ENCODE measurements around the gene KCNC1.

KCNC1 gene

DNA sequence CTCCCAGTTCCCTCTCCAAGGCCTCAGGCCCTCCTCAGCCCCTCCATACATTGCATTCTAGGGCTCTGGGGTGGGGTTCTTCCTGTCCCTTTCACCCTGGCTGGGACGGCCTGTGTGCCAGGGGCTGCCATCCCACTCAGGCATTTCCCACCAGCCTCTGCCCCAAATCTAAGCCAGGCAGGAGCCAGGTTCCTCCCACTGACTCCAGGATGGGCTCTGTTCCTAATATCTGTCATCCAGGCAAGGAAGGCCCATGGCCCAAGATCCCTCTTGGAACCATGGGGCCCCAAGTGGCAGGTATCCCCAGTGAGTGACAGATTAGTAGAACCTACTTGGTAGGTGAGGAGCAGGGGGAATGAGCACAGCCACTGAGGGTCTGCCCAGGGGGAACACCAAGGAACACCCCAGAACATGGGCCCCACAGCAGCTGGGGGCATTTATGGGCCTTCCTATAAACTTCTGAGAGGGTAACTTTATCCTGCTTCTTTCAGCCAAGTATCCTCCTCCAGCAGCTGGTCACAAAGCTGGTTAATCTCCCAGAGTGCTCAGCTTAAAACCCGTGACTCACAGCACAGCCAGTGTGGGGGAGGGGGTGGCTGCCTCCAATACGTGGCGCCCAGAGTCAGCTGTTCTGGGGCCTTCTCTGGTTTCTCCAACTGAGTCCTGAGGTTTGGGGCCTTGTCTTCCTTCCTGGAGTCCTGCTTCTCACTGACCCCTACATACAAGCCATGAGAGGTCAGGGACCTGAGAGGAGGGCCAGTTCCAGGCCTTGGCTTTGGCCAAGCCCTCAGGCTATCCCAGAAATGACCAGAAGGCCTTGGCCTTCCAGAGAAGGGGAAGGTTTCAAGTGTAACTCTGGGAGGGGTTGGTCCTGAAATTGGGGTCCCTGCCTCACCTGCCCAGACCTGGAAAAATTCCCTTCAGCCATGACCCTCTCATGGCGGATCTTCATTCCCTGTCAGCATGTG lies 35.1 kb upstream of the KCNC1 start:
- Mint-ChIP-seq H3K27me3 (peaks cover 47 to 70% of the 10 kb centered on the region in 2 donors), H3K9me3 (peaks cover 2 to 7% of the 10 kb centered on the region in 2 donors), H3K36me3 (ENCODE audit: insufficient read depth) (no peaks in the 10 kb centered on the region), H3K4me3 (no peak overlapping the region), H3K27ac (no peak overlapping the region), H3K4me1 (ENCODE audit: low read depth in 2 of 2) (peaks cover 0 to 2% of the 10 kb centered on the region in 2 donors)
- DNase-seq (no peak), ATAC-seq (replicated peaks) (no peak)

DNA sequence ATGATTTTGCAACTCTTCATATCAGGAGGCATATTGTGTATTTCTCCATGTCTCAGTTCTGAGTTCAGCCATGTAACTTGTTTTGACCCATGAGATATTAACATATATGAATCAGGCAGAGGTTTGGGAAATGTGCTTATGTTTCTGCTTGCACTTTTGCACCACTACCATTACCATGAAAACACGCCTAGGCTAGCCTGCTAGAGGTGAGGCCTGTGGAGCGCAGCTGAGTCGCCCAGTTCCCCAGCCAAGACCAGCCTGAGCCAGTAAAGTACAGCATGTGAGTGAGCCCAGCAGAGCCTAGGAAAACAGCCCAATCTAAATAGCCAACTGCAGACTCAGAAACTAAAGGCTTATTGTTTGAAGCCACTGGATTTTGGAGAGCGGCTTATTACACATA lies 33.6 kb upstream of the KCNC1 start:
- H3K27ac Mint-ChIP-seq: no peak overlapping the region
- DNase-seq (no peak), ATAC-seq (replicated peaks) (no peak)
- peaks cover 46 to 71% of the 10 kb centered on the region in 2 donors for H3K27me3 Mint-ChIP-seq
- H3K4me1 Mint-ChIP-seq (ENCODE audit: low read depth in 2 of 2): no peaks in the 10 kb centered on the region
- peaks cover 2 to 7% of the 10 kb centered on the region in 2 donors for H3K9me3 Mint-ChIP-seq
- H3K4me3 Mint-ChIP-seq: no peak overlapping the region
- H3K36me3 Mint-ChIP-seq (ENCODE audit: insufficient read depth): no peaks in the 10 kb centered on the region

DNA sequence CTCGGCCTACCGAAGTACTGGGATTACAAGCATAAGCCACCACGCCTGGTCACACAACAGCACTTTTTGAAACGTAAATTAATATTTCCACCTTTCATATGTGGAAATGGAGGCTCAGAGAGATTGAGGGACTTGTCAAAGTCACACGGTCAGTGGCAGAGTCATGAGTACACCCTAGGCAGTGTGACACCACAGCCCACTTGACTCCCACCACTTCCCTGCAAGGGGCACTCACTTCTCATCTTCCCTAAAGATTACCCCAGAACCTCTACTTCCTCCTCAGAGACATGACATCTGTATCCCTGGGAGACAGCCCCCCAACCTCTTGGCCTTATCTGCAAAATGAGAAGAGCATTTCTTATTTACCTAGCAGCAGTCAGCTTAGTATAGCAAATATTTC lies 31.7 kb upstream of the KCNC1 start:
- ATAC-seq (replicated peaks) (no peak), DNase-seq (no peak)
- Mint-ChIP-seq H3K27me3 (peaks cover 33 to 57% of the 10 kb centered on the region in 2 donors), H3K36me3 (ENCODE audit: insufficient read depth) (no peaks in the 10 kb centered on the region), H3K4me1 (ENCODE audit: low read depth in 2 of 2) (no peaks in the 10 kb centered on the region), H3K27ac (no peak overlapping the region), H3K9me3 (peaks cover 2 to 7% of the 10 kb centered on the region in 2 donors), H3K4me3 (no peak overlapping the region)

DNA sequence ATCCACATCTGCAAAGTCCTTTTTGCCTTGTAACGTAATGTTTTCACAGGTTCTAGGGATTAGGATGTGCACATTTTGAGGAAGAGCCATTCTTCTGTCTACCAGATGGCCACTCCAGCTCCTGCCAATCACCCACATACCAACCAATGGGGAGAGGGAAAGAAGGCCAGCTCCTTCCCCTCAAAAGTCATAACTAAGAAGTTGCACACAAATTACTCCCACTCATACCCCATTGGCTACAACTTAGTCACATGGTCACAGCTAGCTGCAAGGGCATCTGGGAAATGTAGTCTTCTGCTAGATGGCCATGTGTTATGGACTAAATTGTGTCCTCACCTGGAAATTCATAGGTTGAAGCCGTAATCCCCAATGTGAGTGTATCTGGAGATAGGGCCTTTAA lies 30.6 kb upstream of the KCNC1 start:
- Mint-ChIP-seq H3K36me3 (ENCODE audit: insufficient read depth) (no peaks in the 10 kb centered on the region), H3K4me3 (no peak overlapping the region), H3K9me3 (peaks cover 2 to 7% of the 10 kb centered on the region in 2 donors), H3K27ac (no peak overlapping the region), H3K4me1 (ENCODE audit: low read depth in 2 of 2) (no peaks in the 10 kb centered on the region), H3K27me3 (peaks cover 34 to 46% of the 10 kb centered on the region in 2 donors)
- ATAC-seq (replicated peaks): no peak
- DNase-seq: no peak

DNA sequence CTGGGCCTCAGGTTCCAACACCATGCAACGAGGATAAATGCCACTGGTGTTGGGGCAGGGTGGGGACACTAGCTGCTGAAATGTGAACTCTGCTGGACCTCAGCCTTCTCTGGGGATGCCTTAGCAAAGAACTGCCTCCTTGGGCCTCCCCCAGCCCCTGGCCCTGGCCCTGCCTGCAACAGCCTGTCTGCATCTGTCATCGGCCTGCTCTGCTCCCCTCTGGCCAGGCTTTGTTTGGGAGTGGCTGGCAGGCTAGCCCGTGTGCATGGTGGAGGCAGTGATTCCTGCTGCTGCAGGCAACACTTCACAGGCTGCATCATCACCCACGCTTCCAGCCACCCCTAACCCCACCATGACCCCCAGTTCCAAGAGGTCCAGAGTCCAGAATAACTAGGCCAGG lies 26.8 kb upstream of the KCNC1 start:
- H3K27ac Mint-ChIP-seq: no peak overlapping the region
- DNase-seq (no peak), ATAC-seq (replicated peaks) (no peak)
- H3K4me1 Mint-ChIP-seq (ENCODE audit: low read depth in 2 of 2): no peaks in the 10 kb centered on the region
- no peak overlapping the region for H3K4me3 Mint-ChIP-seq
- peaks cover 2 to 7% of the 10 kb centered on the region in 2 donors for H3K9me3 Mint-ChIP-seq
- peaks cover 26 to 36% of the 10 kb centered on the region in 2 donors for H3K27me3 Mint-ChIP-seq
- H3K36me3 Mint-ChIP-seq (ENCODE audit: insufficient read depth): no peaks in the 10 kb centered on the region

DNA sequence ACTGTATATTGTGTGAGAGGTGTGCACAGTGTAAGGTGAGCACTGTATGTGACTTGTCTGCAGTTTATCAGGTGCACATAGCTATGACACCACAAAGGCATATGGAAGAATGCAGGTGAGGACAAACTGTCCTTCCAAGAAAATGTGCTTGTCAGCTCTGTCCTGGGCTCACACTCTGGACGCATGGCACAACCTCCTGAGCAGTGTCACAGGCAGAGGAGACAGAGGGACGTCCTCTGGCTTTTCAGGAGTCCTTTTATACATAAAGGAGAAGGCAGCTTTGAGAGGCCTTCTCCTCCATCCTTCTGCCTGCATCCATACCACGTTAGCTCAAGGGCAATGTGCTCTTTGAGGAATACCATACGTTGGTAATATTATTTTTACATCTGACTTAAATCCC lies 22.7 kb upstream of the KCNC1 start:
- Mint-ChIP-seq H3K27me3 (peaks cover 8 to 17% of the 10 kb centered on the region in 2 donors), H3K36me3 (ENCODE audit: insufficient read depth) (no peaks in the 10 kb centered on the region), H3K4me1 (ENCODE audit: low read depth in 2 of 2) (no peaks in the 10 kb centered on the region), H3K4me3 (no peak overlapping the region), H3K9me3 (no peaks in the 10 kb centered on the region), H3K27ac (no peak overlapping the region)
- no peak for DNase-seq
- ATAC-seq (replicated peaks): no peak

DNA sequence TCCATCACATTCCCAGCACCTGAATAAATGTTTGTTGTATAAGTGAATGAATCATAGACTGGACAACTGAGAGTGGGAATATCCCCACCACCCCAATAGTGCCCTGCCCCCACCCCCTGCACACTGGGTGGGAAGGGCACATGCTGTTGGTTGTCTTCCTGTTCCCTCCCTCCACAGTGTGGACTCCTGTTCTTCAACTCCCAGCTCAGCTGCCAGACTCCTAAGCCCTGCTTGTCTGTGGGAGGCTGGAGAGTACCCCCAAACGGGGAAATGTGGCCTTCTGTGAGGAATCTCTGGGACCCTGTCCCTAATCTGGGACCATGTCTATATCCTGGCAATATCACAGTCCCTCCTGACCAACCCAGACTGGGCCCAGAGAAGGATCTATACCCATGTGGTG lies 20.7 kb upstream of the KCNC1 start:
- Mint-ChIP-seq H3K4me3 (no peak overlapping the region), H3K9me3 (no peaks in the 10 kb centered on the region), H3K27me3 (peaks cover 8 to 17% of the 10 kb centered on the region in 2 donors), H3K36me3 (ENCODE audit: insufficient read depth) (no peaks in the 10 kb centered on the region), H3K4me1 (ENCODE audit: low read depth in 2 of 2) (no peaks in the 10 kb centered on the region), H3K27ac (no peak overlapping the region)
- ATAC-seq (replicated peaks) (no peak), DNase-seq (no peak)

DNA sequence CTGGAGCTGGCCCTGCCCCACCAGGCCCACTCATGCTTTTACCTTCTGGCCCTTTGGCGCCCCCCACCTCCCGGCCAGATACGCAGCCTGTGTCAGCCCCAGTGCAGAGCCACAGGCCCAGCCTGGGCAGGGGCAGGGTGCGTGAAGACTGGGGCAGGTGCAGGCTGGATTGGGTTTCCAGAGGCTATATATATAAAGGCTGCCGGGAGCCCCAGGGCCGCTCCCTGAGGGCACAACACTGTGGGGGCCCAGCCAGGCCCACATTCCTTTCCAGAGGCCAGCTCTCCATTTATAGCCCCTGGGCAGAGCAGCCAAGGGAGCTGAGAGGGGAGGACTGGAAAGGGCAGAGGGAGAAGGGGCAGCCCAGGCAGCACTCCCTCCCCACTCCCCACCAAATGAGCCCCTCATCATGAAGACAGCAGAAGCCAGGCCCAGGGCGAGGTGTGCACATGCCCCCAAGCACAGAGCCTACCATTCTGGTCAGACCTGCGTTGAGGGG lies 20.2 kb upstream of the KCNC1 start:
- Mint-ChIP-seq H3K4me1 (ENCODE audit: low read depth in 2 of 2) (no peaks in the 10 kb centered on the region), H3K27ac (no peak overlapping the region), H3K9me3 (no peaks in the 10 kb centered on the region), H3K27me3 (peaks cover 8 to 11% of the 10 kb centered on the region in 2 donors), H3K36me3 (ENCODE audit: insufficient read depth) (no peaks in the 10 kb centered on the region), H3K4me3 (no peak overlapping the region)
- DNase-seq: no peak
- no peak for ATAC-seq (replicated peaks)

DNA sequence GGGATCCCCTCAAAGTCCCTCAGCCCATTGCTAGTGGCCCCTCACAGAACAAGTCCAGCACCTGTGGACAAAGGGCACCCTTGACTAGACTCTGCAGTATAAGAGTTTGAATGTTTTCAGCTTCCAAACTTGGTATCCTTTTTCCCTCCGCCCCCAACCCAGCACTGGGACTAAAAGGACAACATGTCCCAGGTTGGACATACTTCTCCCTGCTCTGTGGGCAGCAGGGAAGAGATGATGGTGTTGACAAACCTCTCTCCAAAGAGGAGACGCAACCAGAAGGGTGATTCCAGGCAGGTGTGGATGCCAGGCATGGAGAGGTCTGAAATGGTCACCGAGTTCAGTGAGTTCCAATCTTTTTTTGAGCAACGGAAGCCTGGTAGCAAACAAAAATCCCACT lies 19.7 kb upstream of the KCNC1 start:
- no peak overlapping the region for H3K4me3 Mint-ChIP-seq
- peaks cover 8% of the 10 kb centered on the region in 2 donors for H3K27me3 Mint-ChIP-seq
- no peaks in the 10 kb centered on the region for H3K9me3 Mint-ChIP-seq
- H3K36me3 Mint-ChIP-seq (ENCODE audit: insufficient read depth): no peaks in the 10 kb centered on the region
- no peaks in the 10 kb centered on the region for H3K4me1 Mint-ChIP-seq (ENCODE audit: low read depth in 2 of 2)
- H3K27ac Mint-ChIP-seq: no peak overlapping the region
- DNase-seq (no peak), ATAC-seq (replicated peaks) (no peak)

DNA sequence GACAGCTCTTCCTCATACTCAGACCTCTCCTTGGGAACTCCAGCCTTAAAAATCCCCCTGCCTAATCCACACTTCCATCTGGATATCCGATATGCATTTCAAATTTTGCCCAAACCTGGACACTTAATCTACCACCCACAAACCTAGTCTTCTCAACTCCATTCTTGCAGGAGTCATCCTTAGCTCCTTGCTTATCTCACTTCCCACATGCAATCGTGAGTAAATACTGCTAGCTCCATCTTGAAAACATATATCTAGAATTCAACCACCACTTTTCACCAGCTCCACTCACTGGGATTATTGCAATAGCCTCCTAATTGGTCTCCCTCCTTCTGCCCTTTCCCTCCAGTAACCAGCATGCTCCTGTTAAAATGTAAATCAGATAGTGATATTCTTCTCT lies 17.8 kb upstream of the KCNC1 start:
- Mint-ChIP-seq H3K27me3 (peaks cover 8 to 10% of the 10 kb centered on the region in 2 donors), H3K9me3 (no peaks in the 10 kb centered on the region), H3K27ac (no peak overlapping the region), H3K4me3 (no peak overlapping the region), H3K36me3 (ENCODE audit: insufficient read depth) (no peaks in the 10 kb centered on the region), H3K4me1 (ENCODE audit: low read depth in 2 of 2) (no peaks in the 10 kb centered on the region)
- ATAC-seq (replicated peaks) (no peak), DNase-seq (no peak)

DNA sequence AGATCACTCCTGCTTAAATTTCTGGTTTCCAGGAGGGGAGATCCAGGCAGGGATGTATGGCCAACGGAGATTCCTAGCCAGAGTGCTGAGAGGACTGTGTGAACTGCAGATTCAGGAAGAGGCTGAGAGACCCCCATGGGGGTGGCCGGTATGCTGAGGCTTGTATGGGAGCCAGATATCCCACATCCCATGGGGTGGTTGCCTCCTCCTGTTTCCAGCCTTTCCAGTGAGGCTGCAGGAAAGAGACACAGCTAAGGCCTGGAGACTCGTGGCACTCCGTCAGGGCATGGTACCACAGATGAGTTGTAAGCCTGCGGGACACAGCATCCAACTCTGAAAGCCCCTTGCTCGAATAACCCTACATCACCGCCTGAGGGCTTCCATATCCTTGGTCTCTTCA lies 16.6 kb upstream of the KCNC1 start:
- no peak for ATAC-seq (replicated peaks)
- DNase-seq: no peak
- no peaks in the 10 kb centered on the region for H3K4me1 Mint-ChIP-seq (ENCODE audit: low read depth in 2 of 2)
- H3K36me3 Mint-ChIP-seq (ENCODE audit: insufficient read depth): no peaks in the 10 kb centered on the region
- H3K27me3 Mint-ChIP-seq: peaks cover 20 to 22% of the 10 kb centered on the region in 2 donors
- no peak overlapping the region for H3K4me3 Mint-ChIP-seq
- no peaks in the 10 kb centered on the region for H3K9me3 Mint-ChIP-seq
- no peak overlapping the region for H3K27ac Mint-ChIP-seq

DNA sequence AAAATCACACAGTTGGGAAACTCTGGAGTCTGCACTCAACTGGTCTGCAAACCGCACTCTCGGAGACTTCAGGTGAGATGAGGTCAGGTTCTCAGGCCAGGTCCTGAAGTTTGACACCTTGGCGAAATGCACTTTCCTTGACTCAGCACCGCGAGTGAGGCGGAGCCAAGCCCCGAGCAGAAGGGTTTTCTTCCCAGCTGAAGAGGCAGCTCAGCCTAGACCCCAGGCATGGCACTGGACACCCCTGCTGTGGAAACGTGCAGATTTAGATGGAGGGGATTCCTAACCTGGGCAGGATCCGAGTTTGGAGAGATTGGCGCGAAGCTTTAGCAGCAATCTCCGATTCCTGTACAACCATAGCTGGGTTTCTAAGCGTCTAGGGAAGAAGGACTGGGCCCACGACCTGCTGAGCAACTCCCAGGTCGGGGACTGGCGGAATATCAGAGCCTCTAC lies 16.0 kb upstream of the KCNC1 start:
- ATAC-seq (replicated peaks) (no peak), DNase-seq (no peak)
- Mint-ChIP-seq H3K9me3 (no peaks in the 10 kb centered on the region), H3K36me3 (ENCODE audit: insufficient read depth) (no peaks in the 10 kb centered on the region), H3K4me3 (no peak overlapping the region), H3K4me1 (ENCODE audit: low read depth in 2 of 2) (no peaks in the 10 kb centered on the region), H3K27ac (no peak overlapping the region), H3K27me3 (peaks cover 24 to 25% of the 10 kb centered on the region in 2 donors)

DNA sequence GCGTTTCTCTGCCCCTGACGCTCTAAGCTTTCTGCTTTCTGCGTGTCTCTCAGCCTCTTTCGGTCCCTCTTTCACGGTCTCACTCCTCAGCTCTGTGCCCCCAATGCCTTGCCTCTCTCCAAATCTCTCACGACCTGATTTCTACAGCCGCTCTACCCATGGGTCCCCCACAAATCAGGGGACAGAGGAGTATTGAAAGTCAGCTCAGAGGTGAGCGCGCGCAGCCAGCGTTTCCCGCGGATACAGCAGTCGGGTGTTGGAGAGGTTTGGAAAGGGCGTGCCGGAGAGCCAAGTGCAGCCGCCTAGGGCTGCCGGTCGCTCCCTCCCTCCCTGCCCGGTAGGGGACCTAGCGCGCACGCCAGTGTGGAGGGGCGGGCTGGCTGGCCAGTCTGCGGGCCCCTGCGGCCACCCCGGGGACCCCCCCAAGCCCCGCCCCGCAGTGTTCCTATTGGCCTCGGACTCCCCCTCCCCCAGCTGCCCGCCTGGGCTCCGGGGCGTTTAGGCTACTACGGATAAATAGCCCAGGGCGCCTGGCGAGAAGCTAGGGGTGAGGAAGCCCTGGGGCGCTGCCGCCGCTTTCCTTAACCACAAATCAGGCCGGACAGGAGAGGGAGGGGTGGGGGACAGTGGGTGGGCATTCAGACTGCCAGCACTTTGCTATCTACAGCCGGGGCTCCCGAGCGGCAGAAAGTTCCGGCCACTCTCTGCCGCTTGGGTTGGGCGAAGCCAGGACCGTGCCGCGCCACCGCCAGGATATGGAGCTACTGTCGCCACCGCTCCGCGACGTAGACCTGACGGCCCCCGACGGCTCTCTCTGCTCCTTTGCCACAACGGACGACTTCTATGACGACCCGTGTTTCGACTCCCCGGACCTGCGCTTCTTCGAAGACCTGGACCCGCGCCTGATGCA lies 15.3 kb upstream of the KCNC1 start, which contains the start of gene MYOD1:
Gene MYOD1, plus strand, starts transcription at position 544 of the 910 bp plus-strand sequence. Its CDS starts 212 bp downstream, at position 756.
- DNase-seq (no peak), ATAC-seq (replicated peaks) (no peak)
- Mint-ChIP-seq H3K27me3 (peaks cover 25 to 26% of the 10 kb centered on the region in 2 donors), H3K4me3 (no peak within 1 kb of the TSS), H3K27ac (no peak within 1 kb of the TSS), H3K9me3 (no peaks in the 10 kb centered on the region), H3K36me3 (ENCODE audit: insufficient read depth) (no peaks in the 10 kb centered on the region), H3K4me1 (ENCODE audit: low read depth in 2 of 2) (no peaks in the 10 kb centered on the region)

Data from effector memory CD8-positive, alpha-beta T cell (primary cell).